ENCODE measurements around the gene CHD9NB.

GRCh38 chr16:53042235-53042701 is 10.4 kb downstream of the CHD9NB start:
- TF ChIP-seq POLR2A (IDR thresholded peaks at IDR 0.05): no peak
- TF ChIP-seq CTCF (IDR thresholded peaks at IDR 0.05): no peak
